Gastrocnemius medialis (tissue), 4 donors: ENCODE data around the gene NR6A1. TPM values are rescaled to one million over a fixed set of nuclear protein-coding genes. Genes with fewer than 3 reads are reported as not detected.

ENCODE experiments used
- ATAC-seq, 2 donors: fragments of 150-250 bp; one replicate each; pipeline ENCODE4 v1.9.1; 2016
- DNase-seq, 2 donors: peaks; one replicate each; pipeline ENCODE4 v3.0.0-alpha.2; 2019
- H3K27ac ChIP-seq, 4 donors: fragments of 200-600 bp; sonication (generic); 1 replicate in 1 of 4; 2 replicates in 3 of 4; pipeline ENCODE4 v1.5.1; 2016 to 2018; ENCODE audit warnings: mild to moderate bottlenecking in 2 of 4, moderate library complexity in 1 of 4
- H3K27me3 ChIP-seq, 3 donors: fragments of 200-600 bp; sonication (generic) in 2 of 3; 1 replicate in 1 of 3; 2 replicates in 2 of 3; pipeline versions ENCODE4 v1.5.1 to v1.6.0; 2016 to 2019; ENCODE audit warnings: mild to moderate bottlenecking in 1 of 3, moderate library complexity in 1 of 3
- H3K36me3 ChIP-seq, 2 donors: fragments of 200-600 bp; sonication (generic) in 1 of 2; one replicate each; pipeline ENCODE4 v1.5.1; 2017 to 2018
- H3K4me1 ChIP-seq, 2 donors: fragments of 200-600 bp; sonication (generic) in 1 of 2; one replicate each; pipeline ENCODE4 v1.5.1; 2016 to 2017; ENCODE audit warnings: mild to moderate bottlenecking in 2 of 2
- H3K4me3 ChIP-seq, 4 donors: fragments of 200-600 bp; sonication (generic) in 3 of 4; 1 replicate in 1 of 4; 2 replicates in 3 of 4; pipeline ENCODE4 v1.5.1; 2016 to 2019; ENCODE audit warnings: mild to moderate bottlenecking in 2 of 4
- H3K9me3 ChIP-seq, 3 donors: fragments of 200-600 bp; sonication (generic) in 2 of 3; 1 replicate in 1 of 3; 2 replicates in 2 of 3; pipeline ENCODE4 v1.5.1; 2016 to 2019
- CTCF ChIP-seq, 5 experiments: fragments of 450-650 bp in 3 of 5; fragments of 200-600 bp in 2 of 5; sonication (generic) in 2 of 5; IDR thresholded peaks in 4 of 5; conservative IDR thresholded peaks in 1 of 5; 1 replicate in 4 of 5; 2 replicates in 1 of 5; pipeline ENCODE4 v1.5.1; 2016 to 2019; ENCODE audit warnings: antibody characterized with exemption in 5 of 5, mild to moderate bottlenecking in 3 of 5, moderate library complexity in 3 of 5
- POLR2A ChIP-seq, 2 donors: fragments of 450-650 bp; IDR thresholded peaks; one replicate each; pipeline ENCODE4 v1.6.1; 2017; ENCODE audit warnings: antibody characterized with exemption in 2 of 2, mild to moderate bottlenecking in 2 of 2, moderate library complexity in 2 of 2
- in situ Hi-C, 4 donors: fragments of 200-750 bp; cut with MboI; loops; one replicate each; pipeline versions ENCODE4 v1.15.0 to v1.8.0; 2017; ENCODE audit warnings: low sequenced_read_pairs in 4 of 4
- intact Hi-C: fragments of 100-400 bp; cut with DNase I; formaldehyde crosslinking; loops from one replicate; pipeline ENCODE4 v1.15.1; 2023; ENCODE audit warnings: low total_unique reads
- total RNA-seq, 4 donors: library from RNA; depleted of rRNA; stranded (reverse); fragments of >200 nt; gene quantifications; one replicate each; pipeline versions ENCODE4 v1.1.0 to v1.2.3, GENCODE V29; 2016

Gene NR6A1
- total RNA-seq, 4 donors from 2014 or later = 0.58 to 5.6 (median 2.1) TPM

GRCh38 chr9:124707666-124708065 lies 63.4 kb downstream of the NR6A1 start:
- Histone ChIP-seq H3K27me3 (no peaks in the 10 kb centered on the region), H3K9me3 (no peaks in the 10 kb centered on the region), H3K36me3 (no peaks in the 10 kb centered on the region), H3K4me3 (no peak overlapping the region), H3K4me1 (no peaks in the 10 kb centered on the region), H3K27ac (no peak overlapping the region)
- TF ChIP-seq POLR2A (IDR thresholded peaks at IDR 0.05) = no peak
- no peak for TF ChIP-seq CTCF (IDR thresholded peaks at IDR 0.05 in 4 of 5, conservative IDR thresholded peaks at IDR 0.05 in 1 of 5)
- ATAC-seq = no peak
- intact Hi-C loops (no loop called here), in situ Hi-C loops (loop anchor here in 1 of 4 donors (5.0 kb wide), 1 partner anchor 90 kb away; no protein-coding TSS in a partner anchor)
- DNase-seq = no peak

GRCh38 chr9:124706685-124707084 lies 64.4 kb downstream of the NR6A1 start:
- no peaks in the 10 kb centered on the region for H3K9me3 ChIP-seq
- in situ Hi-C loops = loop anchor here in 1 of 4 donors (5.0 kb wide), 1 partner anchor 89 kb away; no protein-coding TSS in a partner anchor
- H3K4me3 ChIP-seq = no peak overlapping the region
- ATAC-seq (no peak), DNase-seq (no peak)
- no peak overlapping the region for H3K27ac ChIP-seq
- H3K36me3 ChIP-seq = no peaks in the 10 kb centered on the region
- H3K27me3 ChIP-seq = no peaks in the 10 kb centered on the region
- no peaks in the 10 kb centered on the region for H3K4me1 ChIP-seq
- intact Hi-C loops = no loop called here
- no peak for TF ChIP-seq POLR2A (IDR thresholded peaks at IDR 0.05)
- TF ChIP-seq CTCF (IDR thresholded peaks at IDR 0.05 in 4 of 5, conservative IDR thresholded peaks at IDR 0.05 in 1 of 5) = no peak

- ATAC-seq (no peak), DNase-seq (no peak)
- in situ Hi-C loops (no loop called here), intact Hi-C loops (no loop called here)
- Histone ChIP-seq H3K36me3 (no peaks in the 10 kb centered on the region), H3K27ac (no peak overlapping the region), H3K4me1 (no peaks in the 10 kb centered on the region), H3K27me3 (no peaks in the 10 kb centered on the region), H3K9me3 (no peaks in the 10 kb centered on the region), H3K4me3 (no peak overlapping the region)
- TF ChIP-seq POLR2A (IDR thresholded peaks at IDR 0.05) (no peak), CTCF (IDR thresholded peaks at IDR 0.05 in 4 of 5, conservative IDR thresholded peaks at IDR 0.05 in 1 of 5) (no peak)
These were observed 71.5 kb downstream of the NR6A1 start for GRCh38 chr9:124699575-124699974.

- in situ Hi-C loops = no loop called here
- DNase-seq (no peak), ATAC-seq (no peak)
- Histone ChIP-seq H3K36me3 (no peaks in the 10 kb centered on the region), H3K9me3 (no peaks in the 10 kb centered on the region), H3K4me3 (no peak overlapping the region), H3K4me1 (no peaks in the 10 kb centered on the region), H3K27me3 (no peaks in the 10 kb centered on the region), H3K27ac (no peak overlapping the region)
- intact Hi-C loops = no loop called here
- TF ChIP-seq POLR2A (IDR thresholded peaks at IDR 0.05) (no peak), CTCF (IDR thresholded peaks at IDR 0.05 in 4 of 5, conservative IDR thresholded peaks at IDR 0.05 in 1 of 5) (no peak)
These were observed 72.8 kb downstream of the NR6A1 start for GRCh38 chr9:124698265-124698664.
